HepG2 (cell line): ENCODE results near the gene ZNF24. TPM values are rescaled to one million over a fixed set of nuclear protein-coding genes. Genes with fewer than 3 reads are reported as not detected.

Experiments
- ATF7 ChIP-seq, 2 experiments: fragments of 450-650 bp in 1 of 2; sonication (generic) in 1 of 2; formaldehyde crosslinking in 1 of 2; IDR thresholded peaks; 2 replicates each; pipeline versions ENCODE4 v1.4.0 to v1.6.1; 2016 to 2020; ENCODE audit warnings: antibody characterized with exemption in 1 of 2, mild to moderate bottlenecking in 1 of 2, missing genetic modification reagents in 1 of 2
- ERF ChIP-seq: IDR thresholded peaks from 2 replicates; pipeline ENCODE4 v1.6.1; 2018; ENCODE audit warnings: missing biosample characterization, missing genetic modification reagents
- FOXO4 ChIP-seq: sonication (generic); formaldehyde crosslinking; conservative IDR thresholded peaks from 2 replicates; pipeline ENCODE4 v1.8.1; 2023; ENCODE audit warnings: missing genetic modification reagents
- FOXP1 ChIP-seq, 2 experiments: fragments of 450-650 bp in 1 of 2; IDR thresholded peaks; 2 replicates each; pipeline ENCODE4 v1.6.1; 2017 to 2018; ENCODE audit warnings: antibody characterized with exemption in 1 of 2
- GATAD2A ChIP-seq: IDR thresholded peaks from 2 replicates; pipeline ENCODE4 v1.6.1; 2016
- KDM5B ChIP-seq: sonication (generic); formaldehyde crosslinking; IDR thresholded peaks from 2 replicates; pipeline ENCODE4 v1.4.0; 2020; ENCODE audit warnings: missing genetic modification reagents, mild to moderate bottlenecking, borderline replicate concordance
- LCORL ChIP-seq, 2 experiments: fragments of 450-650 bp in 1 of 2; sonication (generic) in 1 of 2; formaldehyde crosslinking in 1 of 2; IDR thresholded peaks; 2 replicates each; pipeline versions ENCODE4 v1.5.0 to v1.6.1; 2017 to 2020; ENCODE audit warnings: antibody characterized with exemption in 1 of 2, missing genetic modification reagents in 1 of 2
- NR2F6 ChIP-seq, 2 experiments: IDR thresholded peaks; 2 replicates each; pipeline ENCODE4 v1.6.1; 2016; ENCODE audit warnings: antibody characterized with exemption in 1 of 2, mild to moderate bottlenecking in 1 of 2
- RAD51 ChIP-seq: fragments of 450-650 bp; IDR thresholded peaks from 2 replicates; pipeline ENCODE4 v1.6.1; 2016; ENCODE audit warnings: borderline replicate concordance
- ZBTB2 ChIP-seq: sonication (generic); formaldehyde crosslinking; IDR thresholded peaks from 2 replicates; pipeline ENCODE4 v1.8.0; 2022; ENCODE audit warnings: low read depth, missing genetic modification reagents
- ZBTB7B ChIP-seq: sonication (generic); formaldehyde crosslinking; IDR thresholded peaks from 2 replicates; pipeline ENCODE4 v1.4.0; 2020; ENCODE audit warnings: missing genetic modification reagents
- ZGPAT ChIP-seq: IDR thresholded peaks from 2 replicates; pipeline ENCODE4 v1.6.1; 2016; ENCODE audit warnings: mild to moderate bottlenecking
- ZKSCAN8 ChIP-seq: IDR thresholded peaks from 2 replicates; pipeline ENCODE4 v1.6.1; 2016; ENCODE audit warnings: borderline replicate concordance, missing genetic modification reagents, missing compliant biosample characterization
- ZNF280D ChIP-seq: sonication (generic); formaldehyde crosslinking; IDR thresholded peaks from 2 replicates; pipeline ENCODE4 v1.5.1; 2020; ENCODE audit warnings: mild to moderate bottlenecking, missing genetic modification reagents
- ZNF382 ChIP-seq: sonication (generic); formaldehyde crosslinking; IDR thresholded peaks from 2 replicates; pipeline ENCODE4 v1.5.0; 2020; ENCODE audit warnings: missing genetic modification reagents, mild to moderate bottlenecking, borderline replicate concordance
- ZNF503 ChIP-seq: sonication (generic); formaldehyde crosslinking; IDR thresholded peaks from 2 replicates; pipeline ENCODE4 v1.4.0; 2020; ENCODE audit warnings: missing genetic modification reagents
- ZNF619 ChIP-seq: sonication (generic); formaldehyde crosslinking; IDR thresholded peaks from 2 replicates; pipeline ENCODE4 v1.4.0; 2020; ENCODE audit warnings: mild to moderate bottlenecking, missing genetic modification reagents
- ZNF652 ChIP-seq: IDR thresholded peaks from 2 replicates; pipeline ENCODE4 v1.6.1; 2016; ENCODE audit warnings: low read depth, borderline replicate concordance
- ZSCAN9 ChIP-seq: IDR thresholded peaks from 2 replicates; pipeline ENCODE4 v1.6.1; 2016; ENCODE audit warnings: borderline replicate concordance
- polyA plus RNA-seq, 8 experiments: library from polyadenylated mRNA; depleted of rRNA in 3 of 8; stranded (reverse) in 7 of 8; unstranded in 1 of 8; fragments of >200 nt; fragmentation: Illumina TruSeq in 4 of 8; extraction: Trizol in 4 of 8; gene quantifications; 2 replicates each; pipeline versions ENCODE4 v1.2.1 to v1.2.3, GENCODE V29; 2011 to 2016; ENCODE audit warnings: low read depth in 4 of 8, missing spikeins in 1 of 8, mixed read lengths in 1 of 8; ENCODE audit not compliant: insufficient read depth in 1 of 8
- total RNA-seq, 5 experiments: library from RNA; depleted of rRNA; stranded (reverse); fragments of >200 nt; fragmentation: Illumina TruSeq; extraction: Trizol; gene quantifications; 2 replicates each; pipeline ENCODE4 v1.2.3, GENCODE V29; 2016; ENCODE audit warnings: low read depth in 1 of 5

ZNF24 gene
- total and polyA plus RNA-seq, 2 of the 13 experiments (the other 11 are each of a cell fraction or from before 2014, with no cell fraction given) = 19.5 to 41.1 TPM

GRCh38 chr18:35343936-35344735 lies at the start of gene ZNF24 (continued):
- TF ChIP-seq ZNF280D (no peak), ZKSCAN8 (CRISPR knock-in tag) (no peak), ZNF503 (CRISPR knock-in tag) (peak; percentile 56; the same call in 1 of the 2 replicates), ATF7 (IDR thresholded peaks at IDR 0.05) (peak; percentile 56), ATF7 (CRISPR knock-in tag; IDR thresholded peaks at IDR 0.05) (peak; percentile 31; the same call in 1 of the 2 replicates), RAD51 (no peak), ZBTB7B (CRISPR knock-in tag) (no peak), LCORL (IDR thresholded peaks at IDR 0.05) (no peak), LCORL (CRISPR knock-in tag; IDR thresholded peaks at IDR 0.05) (peak; percentile 7; the same call in 1 of the 2 replicates), GATAD2A (peak; percentile 40; the same call in 1 of the 2 replicates), ZSCAN9 (CRISPR knock-in tag) (no peak), FOXP1 (IDR thresholded peaks at IDR 0.05) (no peak), FOXP1 (CRISPR knock-in tag; IDR thresholded peaks at IDR 0.05) (no peak; the same call in 1 of the 2 replicates), ZNF652 (CRISPR knock-in tag) (0 out of 2 replicates have a peak, but pooled peaks have one; percentile 16), FOXO4 (CRISPR knock-in tag) (no peak), ZNF619 (peak; percentile 32; the same call in 1 of the 2 replicates), NR2F6 (IDR thresholded peaks at IDR 0.05) (no peak), NR2F6 (CRISPR knock-in tag; IDR thresholded peaks at IDR 0.05) (no peak; the same call in 1 of the 2 replicates), KDM5B (CRISPR knock-in tag) (peak; percentile 94), ZBTB2 (CRISPR knock-in tag) (0 out of 2 replicates have a peak, but pooled peaks have one; percentile 45), ZNF382 (no peak), ZGPAT (CRISPR knock-in tag) (peak; percentile 80), ERF (CRISPR knock-in tag) (0 out of 2 replicates have a peak, but pooled peaks have one; percentile 42)
